ENCODE data around the gene TCEANC2.

Gene TCEANC2

GRCh38 chr1:54139711-54140110 is 86.3 kb downstream of the TCEANC2 start:
- TF ChIP-seq CREB1 (IDR thresholded peaks at IDR 0.05; ENCODE audit: low read depth) (no peak), NFIC (IDR thresholded peaks at IDR 0.05) (no peak)

- TF ChIP-seq EP300 (IDR thresholded peaks at IDR 0.05; ENCODE audit: borderline replicate concordance) (no peak), TCF12 (IDR thresholded peaks at IDR 0.05; ENCODE audit: low read depth) (no peak), ZBTB7A (IDR thresholded peaks at IDR 0.05; ENCODE audit: low read depth) (no peak), TAF1 (IDR thresholded peaks at IDR 0.05; ENCODE audit: low read depth) (no peak), USF1 (IDR thresholded peaks at IDR 0.05) (no peak), REST (IDR thresholded peaks at IDR 0.05; ENCODE audit: low read depth) (no peak)
Observed at GRCh38 chr1:54142146-54142900, 88.9 kb downstream of the TCEANC2 start.

DNA sequence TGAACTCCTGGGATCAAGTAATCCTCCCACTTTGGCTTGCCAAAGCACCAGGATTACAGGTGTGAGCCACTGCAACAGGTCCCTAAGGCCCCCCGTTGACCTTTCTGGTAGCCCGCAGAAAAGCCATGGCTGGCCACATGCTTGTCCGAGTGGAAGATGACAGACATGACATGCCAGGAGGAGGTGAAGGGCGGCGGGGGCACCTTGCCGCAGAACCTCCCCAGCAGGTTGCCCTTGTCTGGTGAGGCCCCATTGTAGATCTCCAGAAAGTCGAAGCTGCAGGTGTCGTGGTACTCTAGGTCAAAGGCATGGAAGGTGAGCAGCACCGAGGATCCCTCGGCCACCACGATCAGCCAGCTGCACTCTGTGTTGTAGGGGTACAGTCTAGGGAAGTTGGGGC is 91.0 kb downstream of the TCEANC2 start:
- no peak for TF ChIP-seq CREB1 (IDR thresholded peaks at IDR 0.05; ENCODE audit: low read depth)
- TF ChIP-seq TEAD4 (IDR thresholded peaks at IDR 0.05) = no peak
- TF ChIP-seq ZBTB7A (IDR thresholded peaks at IDR 0.05; ENCODE audit: low read depth) = no peak
- no peak for TF ChIP-seq RAD21 (IDR thresholded peaks at IDR 0.05; ENCODE audit: low read depth)
- TF ChIP-seq YY1 (IDR thresholded peaks at IDR 0.05; ENCODE audit: low read depth) = no peak
- no peak for TF ChIP-seq TCF12 (IDR thresholded peaks at IDR 0.05; ENCODE audit: low read depth)
- TF ChIP-seq CEBPB (IDR thresholded peaks at IDR 0.05) = no peak
- TF ChIP-seq EP300 (IDR thresholded peaks at IDR 0.05; ENCODE audit: borderline replicate concordance) = no peak
- TF ChIP-seq, protein P1, sequence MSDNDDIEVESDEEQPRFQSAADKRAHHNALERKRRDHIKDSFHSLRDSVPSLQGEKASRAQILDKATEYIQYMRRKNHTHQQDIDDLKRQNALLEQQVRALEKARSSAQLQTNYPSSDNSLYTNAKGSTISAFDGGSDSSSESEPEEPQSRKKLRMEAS (IDR thresholded peaks at IDR 0.05) = no peak
- no peak for TF ChIP-seq NFIC (IDR thresholded peaks at IDR 0.05)
- no peak for TF ChIP-seq EGR1 (IDR thresholded peaks at IDR 0.05)
- TF ChIP-seq TAF1 (IDR thresholded peaks at IDR 0.05; ENCODE audit: low read depth) = no peak

GRCh38 chr1:54149734-54150133 is 96.3 kb downstream of the TCEANC2 start:
- TF ChIP-seq, protein P1 (IDR thresholded peaks at IDR 0.05) = no peak
- no peak for TF ChIP-seq TAF1 (IDR thresholded peaks at IDR 0.05; ENCODE audit: low read depth)

DNA sequence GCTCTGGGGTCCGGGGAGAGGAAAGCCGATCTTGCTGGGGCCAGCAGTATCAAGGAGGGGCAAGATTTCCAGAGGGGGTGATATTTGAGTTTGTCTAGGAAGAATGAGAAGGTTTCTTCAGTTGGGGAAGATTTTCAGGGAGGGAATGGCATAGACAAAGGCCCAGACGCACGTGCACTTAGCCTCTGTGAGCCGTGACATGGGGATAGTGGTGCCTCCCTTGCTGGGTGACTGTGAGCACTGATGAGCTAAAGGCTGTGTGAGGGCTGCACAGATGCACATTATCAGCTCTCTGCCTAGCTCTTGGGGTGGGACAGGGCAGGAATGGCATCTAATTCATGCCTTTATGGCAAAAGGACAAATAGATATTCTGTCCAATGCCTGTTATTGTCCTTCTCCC is 97.6 kb downstream of the TCEANC2 start:
- TF ChIP-seq USF1 (IDR thresholded peaks at IDR 0.05) (no peak), TAF1 (IDR thresholded peaks at IDR 0.05; ENCODE audit: low read depth) (no peak), EGR1 (IDR thresholded peaks at IDR 0.05) (no peak), CEBPB (IDR thresholded peaks at IDR 0.05) (no peak), FOXM1 (IDR thresholded peaks at IDR 0.05; ENCODE audit: borderline replicate concordance, low read depth) (no peak), TEAD4 (IDR thresholded peaks at IDR 0.05) (no peak), TCF12 (IDR thresholded peaks at IDR 0.05; ENCODE audit: low read depth) (no peak), NFIC (IDR thresholded peaks at IDR 0.05) (no peak), EP300 (IDR thresholded peaks at IDR 0.05; ENCODE audit: borderline replicate concordance) (no peak; the same call in 1 of the 2 replicates), YY1 (IDR thresholded peaks at IDR 0.05; ENCODE audit: low read depth) (no peak), REST (IDR thresholded peaks at IDR 0.05; ENCODE audit: low read depth) (no peak), ZBTB7A (IDR thresholded peaks at IDR 0.05; ENCODE audit: low read depth) (no peak), CREB1 (IDR thresholded peaks at IDR 0.05; ENCODE audit: low read depth) (no peak), RAD21 (IDR thresholded peaks at IDR 0.05; ENCODE audit: low read depth) (no peak)
- TF ChIP-seq, protein P1 (IDR thresholded peaks at IDR 0.05) = no peak

- TF ChIP-seq, protein P1 (IDR thresholded peaks at IDR 0.05) = no peak
- TF ChIP-seq TEAD4 (IDR thresholded peaks at IDR 0.05) (no peak), CREB1 (IDR thresholded peaks at IDR 0.05; ENCODE audit: low read depth) (no peak), TCF12 (IDR thresholded peaks at IDR 0.05; ENCODE audit: low read depth) (no peak), RAD21 (IDR thresholded peaks at IDR 0.05; ENCODE audit: low read depth) (no peak), NFIC (IDR thresholded peaks at IDR 0.05) (no peak), ZBTB7A (IDR thresholded peaks at IDR 0.05; ENCODE audit: low read depth) (no peak), EP300 (IDR thresholded peaks at IDR 0.05; ENCODE audit: borderline replicate concordance) (no peak), CEBPB (IDR thresholded peaks at IDR 0.05) (no peak), USF1 (IDR thresholded peaks at IDR 0.05) (no peak), REST (IDR thresholded peaks at IDR 0.05; ENCODE audit: low read depth) (no peak), EGR1 (IDR thresholded peaks at IDR 0.05) (no peak), YY1 (IDR thresholded peaks at IDR 0.05; ENCODE audit: low read depth) (no peak), TAF1 (IDR thresholded peaks at IDR 0.05; ENCODE audit: low read depth) (no peak), FOXM1 (IDR thresholded peaks at IDR 0.05; ENCODE audit: borderline replicate concordance, low read depth) (no peak)
Observed at GRCh38 chr1:54152696-54153095, 99.3 kb downstream of the TCEANC2 start, which contains the start of gene CDCP2. Gene CDCP2, minus strand, starts transcription at chr1:54153000. Its CDS starts 78 bp downstream, at chr1:54152922.

Data from Ishikawa (cell line).